ENCODE results near the gene PVALEF. TPM values are rescaled to one million over a fixed set of nuclear protein-coding genes. Genes with fewer than 3 reads are reported as not detected.

PVALEF gene
- total and polyA plus RNA-seq, 2 of the 13 experiments (the other 11 are each of a cell fraction or from before 2014, with no cell fraction given) = 0.18 TPM

GRCh38 chr17:81228834-81229665 is 63.7 kb downstream of the PVALEF start:
- intact Hi-C loops (cut with micrococcal nuclease; ENCODE audit: unreplicated experiment) (no loop called here), in situ Hi-C loops (cut with HindIII; ENCODE audit: extremely low pct_ligation_motif_present, low pct_unique_long_range_greater_than_20kb) (loop anchor here (5.0 kb wide), 1 partner anchor 87 kb away; no protein-coding TSS in a partner anchor)
- no TSS peak for BruUV-seq (replicated peaks)
- TF ChIP-seq PAWR (CRISPR knock-in tag; IDR thresholded peaks at IDR 0.05; ENCODE audit: borderline replicate concordance) = no peak
- no peak for TF ChIP-seq ZNF569 (CRISPR knock-in tag; IDR thresholded peaks at IDR 0.05; ENCODE audit: borderline replicate concordance)
- peaks cover 14% of the 10 kb centered on the region for H3K4me1 ChIP-seq (ENCODE audit: insufficient read depth, low read length)
- H3K27ac ChIP-seq (ENCODE audit: extremely low read length, insufficient read depth, low read length) = no peak overlapping the region
- H3K9ac ChIP-seq (ENCODE audit: insufficient read depth, low read depth, low read length) = no peak overlapping the region
- no peak for DNase-seq (ENCODE audit: low spot score)
- no peaks in the 10 kb centered on the region for H4K20me1 ChIP-seq (ENCODE audit: insufficient read depth, low read length)
- FAIRE-seq = no peak
- ChIA-PET POLR2A (interaction anchor here (2.9 kb wide), 1 partner anchor 10 kb away, joined by 10 read pairs; the partner anchor contains the start of genes NDUFAF8 and TEPSIN), CTCF (ENCODE audit: low intra/inter-chr PET ratio, low total read pairs) (no interaction called here)
- peaks cover 25 to 32% of the 10 kb centered on the region in 2 experiments; a peak in 4 of 5 replicates for H3K36me3 ChIP-seq (replicated peaks in 1 of 2; ENCODE audit: control insufficient read depth in 1 of 2, insufficient read depth in 2 of 2, low read length in 2 of 2)
- 95% methylated on average over 22 of the region's 32 CpGs for WGBS (ENCODE audit: low lambda C conversion rate)
- no peak for ATAC-seq
- H2AFZ ChIP-seq (ENCODE audit: low read length) = no peak overlapping the region
- H3K27me3 ChIP-seq (ENCODE audit: control insufficient read depth in 1 of 2, insufficient read depth in 2 of 2, low read length in 2 of 2) = no peaks in the 10 kb centered on the region
- H3K4me3 ChIP-seq (replicated peaks in 1 of 3; ENCODE audit: insufficient read depth in 1 of 3, low read depth in 2 of 3, low read length in 3 of 3) = no peak overlapping the region
- H3K79me2 ChIP-seq (ENCODE audit: insufficient read depth, low read length) = no peaks in the 10 kb centered on the region
- no peak overlapping the region for H3K4me2 ChIP-seq (ENCODE audit: low read depth, low read length)
- no peaks in the 10 kb centered on the region for H3K9me3 ChIP-seq (ENCODE audit: low read length)

- POLR2A ChIA-PET = interaction anchor here (2.9 kb wide), 1 partner anchor 9 kb away, joined by 10 read pairs; the partner anchor contains the start of genes NDUFAF8 and TEPSIN
Observed at GRCh38 chr17:81229666-81229920, 64.3 kb downstream of the PVALEF start.

More at GRCh38 chr17:81229666-81229920, 64.3 kb downstream of the PVALEF start:
- Histone ChIP-seq H3K4me3 (replicated peaks in 1 of 3; ENCODE audit: insufficient read depth in 1 of 3, low read depth in 2 of 3, low read length in 3 of 3) (no peak overlapping the region), H3K4me2 (ENCODE audit: low read depth, low read length) (no peak overlapping the region), H2AFZ (ENCODE audit: low read length) (no peak overlapping the region), H3K27me3 (ENCODE audit: control insufficient read depth in 1 of 2, insufficient read depth in 2 of 2, low read length in 2 of 2) (no peaks in the 10 kb centered on the region), H4K20me1 (ENCODE audit: insufficient read depth, low read length) (no peaks in the 10 kb centered on the region), H3K9me3 (ENCODE audit: low read length) (no peaks in the 10 kb centered on the region), H3K27ac (ENCODE audit: extremely low read length, insufficient read depth, low read length) (no peak overlapping the region), H3K36me3 (replicated peaks in 1 of 2; ENCODE audit: control insufficient read depth in 1 of 2, insufficient read depth in 2 of 2, low read length in 2 of 2) (peaks cover 25 to 32% of the 10 kb centered on the region in 2 experiments; a peak in 4 of 5 replicates), H3K9ac (ENCODE audit: insufficient read depth, low read depth, low read length) (no peak overlapping the region), H3K79me2 (ENCODE audit: insufficient read depth, low read length) (no peaks in the 10 kb centered on the region), H3K4me1 (ENCODE audit: insufficient read depth, low read length) (peaks cover 13% of the 10 kb centered on the region)
- TF ChIP-seq TGIF2 (CRISPR knock-in tag; IDR thresholded peaks at IDR 0.05) (no peak), RNF2 (conservative IDR thresholded peaks at IDR 0.05; ENCODE audit: low read depth) (no peak), SALL1 (CRISPR knock-in tag; IDR thresholded peaks at IDR 0.05) (no peak), ZBTB1 (CRISPR knock-in tag; IDR thresholded peaks at IDR 0.05; ENCODE audit: borderline replicate concordance) (no peak), TP53 (CRISPR knock-in tag; conservative IDR thresholded peaks at IDR 0.05) (no peak), FOXA3 (CRISPR knock-in tag; IDR thresholded peaks at IDR 0.05) (no peak), RARA (CRISPR knock-in tag; IDR thresholded peaks at IDR 0.05) (no peak), ZNF235 (CRISPR knock-in tag; IDR thresholded peaks at IDR 0.05; ENCODE audit: borderline replicate concordance) (no peak), ZNF713 (CRISPR knock-in tag; IDR thresholded peaks at IDR 0.05) (no peak), TCF7 (IDR thresholded peaks at IDR 0.05; ENCODE audit: low read depth) (no peak), ZNF280D (CRISPR knock-in tag; IDR thresholded peaks at IDR 0.05) (no peak), PRMT3 (CRISPR knock-in tag; IDR thresholded peaks at IDR 0.05; ENCODE audit: borderline replicate concordance, low read depth) (no peak), ZFY (CRISPR knock-in tag; IDR thresholded peaks at IDR 0.05) (no peak), MTF2 (CRISPR knock-in tag; IDR thresholded peaks at IDR 0.05; ENCODE audit: borderline replicate concordance) (no peak), RCOR2 (CRISPR knock-in tag; IDR thresholded peaks at IDR 0.05) (no peak)
- DNase-seq (ENCODE audit: low spot score) (no peak), ATAC-seq (no peak), FAIRE-seq (no peak)
- 95% methylated on average over 14 of the region's 14 CpGs for WGBS (ENCODE audit: low lambda C conversion rate)
- intact Hi-C loops (cut with micrococcal nuclease; ENCODE audit: unreplicated experiment) (no loop called here), in situ Hi-C loops (cut with HindIII; ENCODE audit: extremely low pct_ligation_motif_present, low pct_unique_long_range_greater_than_20kb) (loop anchor here (5.0 kb wide), 1 partner anchor 87 kb away; no protein-coding TSS in a partner anchor)
- BruUV-seq (replicated peaks) = no TSS peak
- CTCF ChIA-PET (ENCODE audit: low intra/inter-chr PET ratio, low total read pairs) = interaction anchor here (1.8 kb wide), 1 partner anchor 87 kb away, joined by 12 read pairs; no protein-coding TSS in a partner anchor
